OCI-LY7 (cell line): ENCODE results near the gene ABCC9.

Experiments used
- EZH2phosphoT487 ChIP-seq: fragments of 200-600 bp; sonication (generic); IDR thresholded peaks from 2 replicates; pipeline ENCODE4 v1.6.1; 2018; ENCODE audit warnings: low read depth, borderline replicate concordance, mild to moderate bottlenecking, mixed run types, antibody characterized with exemption, low read length, moderate library complexity, mixed read lengths
- TF ChIP-seq, protein P1 (sequence below): fragments of 200-600 bp; sonication (generic); conservative IDR thresholded peaks from 2 replicates; pipeline ENCODE4 v1.5.1; 2014; ENCODE audit warnings: mild to moderate bottlenecking, antibody characterized with exemption, low read length, moderate library complexity, mixed read lengths

DNA sequence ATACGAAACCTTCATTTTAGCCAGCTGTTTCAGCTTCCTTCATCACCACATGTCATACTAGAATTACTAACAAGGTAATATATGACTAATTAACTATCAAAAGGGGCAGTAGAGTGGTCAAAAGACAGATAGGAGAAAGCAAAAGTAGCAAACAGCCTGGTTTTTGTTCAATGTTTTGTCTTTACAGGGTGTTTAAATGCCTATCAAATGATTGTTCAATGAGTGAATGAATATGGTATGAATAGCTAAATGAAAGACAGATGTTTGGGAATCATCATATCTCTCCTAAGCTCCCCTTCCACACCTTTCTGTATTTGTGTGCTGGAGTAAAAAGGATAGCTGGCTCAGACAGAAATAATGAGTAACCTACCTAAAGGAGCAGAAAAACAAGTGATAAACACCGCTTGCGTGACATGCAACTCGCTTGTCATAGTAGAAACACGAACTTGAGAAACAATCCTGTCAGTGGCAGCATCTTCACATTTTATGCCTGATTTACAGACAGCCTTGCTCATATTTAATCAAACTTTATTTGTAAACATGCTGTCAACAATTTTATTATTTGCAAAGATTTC lies 34.2 kb downstream of the ABCC9 start:
- TF ChIP-seq EZH2phosphoT487, result no peak
- TF ChIP-seq, protein P1, sequence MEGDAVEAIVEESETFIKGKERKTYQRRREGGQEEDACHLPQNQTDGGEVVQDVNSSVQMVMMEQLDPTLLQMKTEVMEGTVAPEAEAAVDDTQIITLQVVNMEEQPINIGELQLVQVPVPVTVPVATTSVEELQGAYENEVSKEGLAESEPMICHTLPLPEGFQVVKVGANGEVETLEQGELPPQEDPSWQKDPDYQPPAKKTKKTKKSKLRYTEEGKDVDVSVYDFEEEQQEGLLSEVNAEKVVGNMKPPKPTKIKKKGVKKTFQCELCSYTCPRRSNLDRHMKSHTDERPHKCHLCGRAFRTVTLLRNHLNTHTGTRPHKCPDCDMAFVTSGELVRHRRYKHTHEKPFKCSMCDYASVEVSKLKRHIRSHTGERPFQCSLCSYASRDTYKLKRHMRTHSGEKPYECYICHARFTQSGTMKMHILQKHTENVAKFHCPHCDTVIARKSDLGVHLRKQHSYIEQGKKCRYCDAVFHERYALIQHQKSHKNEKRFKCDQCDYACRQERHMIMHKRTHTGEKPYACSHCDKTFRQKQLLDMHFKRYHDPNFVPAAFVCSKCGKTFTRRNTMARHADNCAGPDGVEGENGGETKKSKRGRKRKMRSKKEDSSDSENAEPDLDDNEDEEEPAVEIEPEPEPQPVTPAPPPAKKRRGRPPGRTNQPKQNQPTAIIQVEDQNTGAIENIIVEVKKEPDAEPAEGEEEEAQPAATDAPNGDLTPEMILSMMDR, result no peak
